Measurements from ENCODE around the gene ZNF22.

DNA sequence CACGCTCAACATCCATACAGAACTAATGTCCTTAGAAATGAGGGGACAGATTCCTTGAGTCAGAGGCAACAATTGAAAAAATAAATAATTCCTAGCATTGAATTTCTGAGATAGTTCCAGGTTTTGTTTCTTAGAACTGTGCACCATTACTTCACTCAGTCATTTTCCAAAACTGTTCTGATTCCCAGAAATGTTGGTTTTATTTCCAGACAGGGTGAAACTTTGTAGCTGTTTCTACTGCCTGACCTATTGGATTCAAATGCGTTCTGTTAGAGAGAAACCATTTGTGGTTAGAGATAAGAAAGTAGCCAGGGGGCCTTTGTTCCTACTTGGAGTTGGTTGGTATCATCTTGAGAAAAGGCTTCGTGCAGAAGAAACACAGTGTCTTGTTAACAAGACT is 14.1 kb upstream of the ZNF22 start:
- TF ChIP-seq, protein P1, sequence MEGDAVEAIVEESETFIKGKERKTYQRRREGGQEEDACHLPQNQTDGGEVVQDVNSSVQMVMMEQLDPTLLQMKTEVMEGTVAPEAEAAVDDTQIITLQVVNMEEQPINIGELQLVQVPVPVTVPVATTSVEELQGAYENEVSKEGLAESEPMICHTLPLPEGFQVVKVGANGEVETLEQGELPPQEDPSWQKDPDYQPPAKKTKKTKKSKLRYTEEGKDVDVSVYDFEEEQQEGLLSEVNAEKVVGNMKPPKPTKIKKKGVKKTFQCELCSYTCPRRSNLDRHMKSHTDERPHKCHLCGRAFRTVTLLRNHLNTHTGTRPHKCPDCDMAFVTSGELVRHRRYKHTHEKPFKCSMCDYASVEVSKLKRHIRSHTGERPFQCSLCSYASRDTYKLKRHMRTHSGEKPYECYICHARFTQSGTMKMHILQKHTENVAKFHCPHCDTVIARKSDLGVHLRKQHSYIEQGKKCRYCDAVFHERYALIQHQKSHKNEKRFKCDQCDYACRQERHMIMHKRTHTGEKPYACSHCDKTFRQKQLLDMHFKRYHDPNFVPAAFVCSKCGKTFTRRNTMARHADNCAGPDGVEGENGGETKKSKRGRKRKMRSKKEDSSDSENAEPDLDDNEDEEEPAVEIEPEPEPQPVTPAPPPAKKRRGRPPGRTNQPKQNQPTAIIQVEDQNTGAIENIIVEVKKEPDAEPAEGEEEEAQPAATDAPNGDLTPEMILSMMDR (conservative IDR thresholded peaks at IDR 0.05; ENCODE audit: low read depth, low read length): no peak
- no peak for TF ChIP-seq EZH2 (IDR thresholded peaks at IDR 0.05; ENCODE audit: borderline replicate concordance, low read depth, low read length, poor library complexity, severe bottlenecking)

Measured in A673 (cell line).